DMS153 treated with DMSO at 0.1 percent for 48 hours (cell line): Measurements from ENCODE around the gene SOX12.
"Not testable (repeated sequence)": the region's sequence is repeated elsewhere in the genome, so short reads cannot be mapped to it uniquely, and the experiment has no call there.

Experiments used
- DNase-seq: peaks from one replicate; lab custom pipeline; 2025; ENCODE audit not compliant: unreplicated experiment; lab: John Stamatoyannopoulos, UW

The SOX12 gene

GRCh38 chr20:362271-363254, 37.2 kb downstream of the SOX12 start:
- peak; percentile 87 for DNase-seq

DNA sequence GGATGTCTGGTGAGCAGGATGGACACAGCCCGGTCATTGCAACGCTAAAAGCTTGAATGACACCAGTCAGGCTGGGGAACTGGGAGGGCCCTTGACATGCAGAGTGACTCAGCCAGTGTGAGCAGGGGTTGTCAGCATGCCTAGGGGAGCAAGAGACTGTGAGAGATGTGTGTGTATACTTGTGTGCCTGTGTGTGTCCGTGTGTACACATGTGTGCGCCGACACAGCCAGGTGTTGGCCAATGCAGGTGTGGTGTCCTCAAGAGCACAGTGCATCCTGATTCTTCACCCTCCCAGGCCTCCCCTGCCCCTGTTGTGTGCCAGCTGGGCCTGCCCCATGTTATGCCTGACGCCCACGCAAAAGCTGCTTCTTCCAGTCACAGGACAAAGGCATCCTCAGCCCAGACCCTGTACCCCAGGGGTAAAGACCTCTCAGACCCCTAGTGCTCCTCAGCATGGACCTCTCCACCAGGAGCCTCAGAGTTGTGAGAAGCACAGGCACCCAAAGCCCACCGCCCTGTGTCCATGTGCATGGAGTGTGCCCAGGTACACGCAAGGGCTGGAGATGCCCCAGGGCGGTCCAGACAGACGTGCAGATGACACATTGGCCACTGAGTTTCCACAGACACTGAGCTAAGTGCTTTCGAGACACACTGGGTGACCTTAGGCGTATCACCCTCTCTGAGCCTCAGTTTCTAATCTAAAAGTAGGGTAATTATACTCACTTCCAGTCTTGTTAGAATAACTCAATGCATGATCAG, 38.1 kb downstream of the SOX12 start:
- no peak for DNase-seq

DNA sequence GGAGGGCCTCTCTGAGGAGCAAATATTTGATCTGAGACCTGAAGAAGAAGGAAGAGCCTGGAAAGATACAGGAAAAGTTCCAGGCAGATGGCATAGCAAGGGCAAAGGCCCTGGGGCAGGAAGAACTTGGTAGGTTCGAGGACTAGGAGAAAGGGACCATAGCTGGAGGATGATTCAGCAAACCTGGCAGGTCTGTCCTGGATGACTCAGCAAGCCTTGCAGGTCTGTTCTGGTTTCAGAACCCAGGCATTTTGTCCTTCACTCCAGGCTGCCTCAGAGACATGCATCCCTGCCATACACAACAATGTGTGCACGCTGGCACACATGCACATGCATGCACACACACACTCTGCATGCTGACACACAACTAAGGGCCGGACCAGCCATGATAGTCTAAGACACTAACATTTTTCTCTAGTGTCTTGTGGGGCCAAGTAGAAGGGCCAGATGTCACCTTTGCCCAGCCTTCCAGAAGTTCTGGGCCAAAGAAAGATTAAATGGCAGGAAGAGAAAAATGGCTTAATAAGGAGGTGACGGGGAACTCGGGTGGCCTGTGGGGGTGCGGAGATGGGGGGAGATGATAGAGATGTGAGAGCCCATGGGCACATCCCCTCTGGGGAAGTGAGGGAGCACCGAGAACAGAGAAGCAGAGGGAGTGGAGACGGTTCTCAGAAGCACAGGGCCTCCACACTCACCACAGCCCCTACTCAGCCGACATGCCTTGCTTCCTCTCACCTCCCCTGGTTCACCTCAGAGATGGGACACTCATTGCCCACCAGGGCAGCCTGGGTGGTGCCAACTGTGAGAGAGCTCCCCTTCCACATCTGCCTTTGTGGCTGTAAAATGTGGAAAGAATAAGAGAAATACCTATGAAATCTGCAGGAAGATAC, 39.8 kb downstream of the SOX12 start:
- DNase-seq = no peak

DNA sequence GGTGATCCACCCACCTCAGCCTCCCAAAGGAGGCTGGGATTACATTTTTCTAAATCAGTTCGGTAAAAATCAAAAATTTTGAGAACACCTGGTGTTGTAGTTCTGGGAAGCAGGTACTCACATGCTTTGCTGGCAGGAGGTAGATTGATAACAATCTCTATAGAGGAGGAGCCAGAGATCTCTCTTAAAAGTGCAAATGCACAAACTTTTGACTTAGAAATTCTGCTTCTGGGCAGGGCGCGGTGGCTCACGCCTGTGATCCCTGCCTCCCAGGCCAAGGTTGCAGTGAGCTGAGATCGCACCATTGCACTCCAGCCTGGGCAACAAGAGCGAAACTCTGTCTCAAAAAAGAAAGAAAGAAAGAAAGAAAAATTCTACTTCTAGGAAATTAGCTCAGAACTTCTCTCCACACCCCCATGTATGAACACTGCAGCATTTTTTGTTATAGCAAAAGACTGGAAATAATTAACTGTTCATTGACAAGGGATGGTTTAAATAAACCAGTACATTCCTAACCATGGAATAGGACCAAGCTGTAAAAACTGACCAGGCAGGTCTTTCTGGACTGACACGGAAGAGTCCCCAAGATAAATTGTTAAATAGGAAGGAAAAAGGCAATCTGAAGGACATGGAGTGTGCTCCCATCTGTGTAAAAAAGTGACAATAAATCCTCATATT, 40.8 kb downstream of the SOX12 start:
- DNase-seq = no peak

- no peak for DNase-seq
Observed at GRCh38 chr20:366719-367485, 41.5 kb downstream of the SOX12 start.

DNA sequence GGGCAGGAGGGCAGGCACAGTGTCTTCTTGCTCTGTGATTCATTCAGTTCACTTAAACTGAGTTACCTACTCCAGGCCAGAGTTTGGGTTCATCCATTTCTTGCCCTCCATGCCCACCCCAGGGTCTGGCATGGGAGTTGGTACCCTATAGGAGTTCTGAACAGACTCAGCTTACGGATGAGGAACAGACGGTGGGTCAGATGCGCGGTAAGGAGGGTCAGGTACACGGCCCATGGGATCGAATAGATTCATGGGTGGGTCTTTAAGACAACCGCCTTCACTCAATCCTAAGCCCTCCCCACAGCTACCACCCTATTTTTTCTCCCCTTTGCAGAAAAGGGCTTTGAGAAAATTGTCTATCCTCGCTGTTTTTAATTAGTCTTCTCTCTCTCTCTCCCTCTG, 42.1 kb downstream of the SOX12 start:
- no peak for DNase-seq

DNA sequence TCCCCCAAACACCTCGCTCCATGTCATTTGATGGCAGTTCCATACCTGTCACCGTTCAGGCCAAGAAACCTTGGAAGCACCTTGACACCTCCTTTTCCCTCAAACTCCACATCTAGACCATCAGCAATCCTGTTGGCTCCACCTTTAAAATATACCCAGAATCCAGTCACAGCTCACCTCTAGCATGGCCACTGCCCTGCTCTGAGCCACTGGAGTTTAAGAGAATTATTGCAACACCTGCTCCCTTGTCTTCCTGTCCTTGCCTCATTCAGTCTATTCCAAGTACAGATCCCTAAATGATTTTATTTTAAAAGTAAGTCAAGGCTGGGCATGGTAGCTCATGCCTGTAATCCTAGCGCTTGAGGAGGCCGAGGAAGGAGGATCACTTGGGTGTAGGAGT, 43.6 kb downstream of the SOX12 start:
- no peak for DNase-seq

- no peak for DNase-seq
Observed at GRCh38 chr20:370151-370600, 44.8 kb downstream of the SOX12 start.

GRCh38 chr20:370977-371754, 45.8 kb downstream of the SOX12 start:
- no peak for DNase-seq

- DNase-seq = no peak
Observed at GRCh38 chr20:371755-372542, 46.6 kb downstream of the SOX12 start.

GRCh38 chr20:372543-373082, 47.3 kb downstream of the SOX12 start:
- DNase-seq = not testable (repeated sequence)

- DNase-seq = no peak
Observed at GRCh38 chr20:373171-373890, 48.0 kb downstream of the SOX12 start.

DNA sequence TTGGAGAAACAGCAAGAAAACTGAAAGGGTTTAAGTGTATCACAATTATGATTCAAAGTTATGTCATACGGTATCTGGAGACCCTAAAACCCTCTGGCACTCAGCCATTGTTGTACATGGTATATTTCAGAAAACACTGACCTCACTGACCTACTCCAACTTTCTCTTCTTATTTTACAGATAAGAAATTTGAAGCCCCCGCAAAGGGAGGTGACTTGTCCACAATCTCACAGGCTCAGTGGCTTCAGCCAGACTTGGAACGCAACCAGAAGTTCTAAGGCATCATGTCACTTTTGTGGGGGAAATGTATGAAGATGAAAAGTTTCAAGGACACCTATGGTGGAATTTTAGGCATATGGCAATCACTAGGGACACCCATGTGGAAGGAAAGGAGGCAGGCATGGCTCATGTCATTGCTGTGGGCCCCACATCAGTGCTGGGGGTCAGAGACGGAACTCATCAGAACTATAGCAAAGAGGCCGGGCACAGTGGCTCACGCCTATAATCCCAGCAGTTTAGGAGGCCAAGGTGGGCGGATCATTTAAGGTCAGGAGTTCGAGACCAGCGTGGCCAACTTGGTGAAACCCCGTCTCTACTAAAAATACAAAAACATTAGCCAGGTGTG, 50.0 kb downstream of the SOX12 start:
- no peak for DNase-seq

GRCh38 chr20:376089-376488, 50.7 kb downstream of the SOX12 start:
- DNase-seq = no peak

DNA sequence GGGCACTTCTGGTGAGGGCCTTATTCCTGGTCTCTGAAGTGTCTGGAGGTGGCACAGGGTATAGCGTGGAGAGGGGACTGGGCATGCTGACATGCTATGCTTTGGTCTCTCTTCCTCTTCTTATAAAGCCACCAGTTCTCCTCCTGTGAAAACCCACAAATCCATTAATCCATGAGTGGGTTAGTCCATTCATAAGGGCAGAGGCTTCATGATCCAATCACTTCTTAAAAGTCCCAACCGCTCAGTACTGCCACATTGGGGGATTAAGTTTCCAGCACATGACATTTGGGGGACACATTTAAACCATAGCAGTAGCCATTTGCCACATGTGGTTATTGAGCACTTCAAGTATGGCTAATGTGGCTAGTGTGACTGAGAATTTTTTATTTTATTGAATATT, 51.4 kb downstream of the SOX12 start:
- DNase-seq = no peak

- DNase-seq = not testable (repeated sequence)
Observed at GRCh38 chr20:377578-377977, 52.2 kb downstream of the SOX12 start.

- no peak for DNase-seq
Observed at GRCh38 chr20:378961-379336, 53.6 kb downstream of the SOX12 start.
